Karpas-422 (cell line): ENCODE data around the gene TDRKH. TPM values are rescaled to one million over a fixed set of nuclear protein-coding genes. Genes with fewer than 3 reads are reported as not detected.

Experiments used
- DNase-seq: peaks from one replicate; pipeline ENCODE4 v3.0.0-alpha.2; 2015
- H2AFZ ChIP-seq: fragments of 200-600 bp; sonication (generic); 2 replicates; pipeline ENCODE4 v1.6.1; 2014; ENCODE audit warnings: antibody characterized with exemption, low read length, mixed read lengths
- H3K27ac ChIP-seq: fragments of 200-600 bp; sonication (generic); 2 replicates; pipeline ENCODE4 v1.5.1; 2014; ENCODE audit warnings: mild to moderate bottlenecking, low read length, moderate library complexity
- H3K27me3 ChIP-seq: fragments of 200-600 bp; sonication (generic); 2 replicates; pipeline ENCODE4 v1.6.1; 2014; ENCODE audit warnings: low read length, mixed read lengths
- H3K36me3 ChIP-seq: fragments of 200-600 bp; sonication (generic); 2 replicates; pipeline ENCODE4 v1.6.1; 2014; ENCODE audit warnings: low read length, mixed read lengths; ENCODE audit not compliant: insufficient read depth
- H3K4me1 ChIP-seq: fragments of 200-600 bp; sonication (generic); 2 replicates; pipeline ENCODE4 v1.6.1; 2014; ENCODE audit warnings: mild to moderate bottlenecking, low read length, mixed read lengths
- H3K4me2 ChIP-seq: fragments of 200-600 bp; sonication (generic); 2 replicates; pipeline ENCODE4 v1.6.1; 2014; ENCODE audit warnings: low read length, low read depth, mild to moderate bottlenecking; ENCODE audit not compliant: poor library complexity, severe bottlenecking
- H3K4me3 ChIP-seq: fragments of 200-600 bp; sonication (generic); 2 replicates; pipeline ENCODE4 v1.5.1; 2014; ENCODE audit warnings: mild to moderate bottlenecking, antibody characterized with exemption, low read length, mixed read lengths
- H3K79me2 ChIP-seq: fragments of 200-600 bp; sonication (generic); 2 replicates; pipeline ENCODE4 v1.6.1; 2014; ENCODE audit warnings: mild to moderate bottlenecking, low read length, mixed read lengths
- H3K9ac ChIP-seq: fragments of 200-600 bp; sonication (generic); 2 replicates; pipeline ENCODE4 v1.6.0; 2014; ENCODE audit warnings: low read length
- H3K9me2 ChIP-seq: fragments of 200-600 bp; sonication (generic), shearing (Covaris generic); replicated peaks from 2 replicates; pipeline ENCODE4 v1.6.0; 2014; ENCODE audit warnings: mild to moderate bottlenecking, low read length, moderate library complexity; ENCODE audit not compliant: insufficient read depth
- H3K9me3 ChIP-seq: fragments of 300-700, 200-600 bp; sonication (generic); 2 replicates; pipeline ENCODE4 v1.6.1; 2014; ENCODE audit warnings: low read length, mixed read lengths
- H4K20me1 ChIP-seq: fragments of 200-600 bp; sonication (generic); 2 replicates; pipeline ENCODE4 v1.6.1; 2014; ENCODE audit warnings: mild to moderate bottlenecking, antibody characterized with exemption, low read length, low read depth; ENCODE audit not compliant: insufficient read depth
- total RNA-seq: library from RNA; depleted of rRNA; stranded (reverse); fragments of >200 nt; shearing (Covaris generic); gene quantifications from 2 replicates; pipeline ENCODE4 v1.2.3, GENCODE V29; 2014; ENCODE audit warnings: low replicate concordance

Gene TDRKH
- total RNA-seq, 1 experiment from 2014 or later = 5.9 TPM

DNA sequence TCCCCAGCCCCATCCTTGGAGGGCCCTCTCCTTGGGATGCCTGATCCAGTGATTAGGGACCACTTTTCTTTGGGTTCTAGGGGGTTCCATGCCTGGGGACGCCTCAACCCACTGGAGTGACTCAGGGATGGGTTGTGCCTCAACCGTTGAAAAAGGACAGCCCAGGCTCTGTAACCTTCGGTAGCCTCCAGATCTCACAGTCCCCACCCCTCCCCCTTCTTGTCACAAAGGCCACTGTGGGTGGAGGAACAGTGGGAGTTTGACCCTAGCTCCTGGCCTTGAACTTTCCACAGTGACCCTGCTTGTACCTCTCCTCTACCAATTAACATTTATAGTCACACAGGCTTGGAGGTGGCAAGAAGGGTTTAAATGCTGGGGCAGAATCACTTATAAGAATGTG is 43.9 kb upstream of the TDRKH start:
- no peak overlapping the region for H2AFZ ChIP-seq
- H3K36me3 ChIP-seq = no peaks in the 10 kb centered on the region
- peaks cover 8% of the 10 kb centered on the region for H3K4me1 ChIP-seq
- H3K27me3 ChIP-seq = no peaks in the 10 kb centered on the region
- H3K9me2 ChIP-seq = no peaks in the 10 kb centered on the region
- no peak for DNase-seq
- no peak overlapping the region for H3K9ac ChIP-seq
- no peaks in the 10 kb centered on the region for H3K9me3 ChIP-seq
- H4K20me1 ChIP-seq = no peaks in the 10 kb centered on the region
- no peaks in the 10 kb centered on the region for H3K79me2 ChIP-seq
- H3K27ac ChIP-seq = no peak overlapping the region
- no peak overlapping the region for H3K4me3 ChIP-seq
- H3K4me2 ChIP-seq = no peak overlapping the region

DNA sequence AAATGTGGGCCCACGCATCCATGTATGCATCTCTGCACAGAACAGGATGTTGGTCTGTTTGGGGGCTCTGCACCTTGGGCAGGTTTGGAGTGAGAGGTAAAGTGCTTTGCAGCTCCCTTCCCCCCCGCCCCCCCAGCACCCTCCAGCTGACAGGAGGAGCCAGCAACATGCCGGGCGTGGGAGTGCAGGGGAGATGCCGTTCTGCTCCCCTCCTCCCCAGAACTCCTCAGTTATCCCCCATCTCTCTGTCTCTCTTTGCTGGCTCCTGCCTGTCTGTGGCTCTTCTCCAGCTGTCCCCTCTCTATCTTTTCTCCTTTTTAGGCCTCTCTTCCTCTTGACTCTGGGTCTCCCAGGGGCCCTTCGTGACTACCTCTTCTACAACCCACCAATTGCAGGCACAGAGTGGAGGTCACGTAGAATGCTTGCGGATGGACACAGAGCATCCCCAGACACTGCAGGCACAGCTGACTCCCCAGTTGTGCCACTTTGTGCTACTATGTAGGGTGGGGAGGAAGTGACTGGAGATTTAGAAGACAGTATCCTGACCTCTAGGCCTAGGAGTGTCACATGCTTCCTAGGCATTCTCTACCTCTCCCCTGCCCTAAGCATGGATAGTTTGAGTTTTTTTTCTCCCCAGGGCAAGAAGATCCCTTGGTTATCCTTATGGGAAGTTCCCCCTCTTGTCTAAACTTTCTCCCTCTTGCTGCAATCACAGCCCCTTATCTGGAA is 43.0 kb upstream of the TDRKH start:
- H3K4me2 ChIP-seq = no peak overlapping the region
- H3K9me3 ChIP-seq = no peaks in the 10 kb centered on the region
- H3K9ac ChIP-seq = no peak overlapping the region
- no peaks in the 10 kb centered on the region for H3K36me3 ChIP-seq
- no peak overlapping the region for H2AFZ ChIP-seq
- no peaks in the 10 kb centered on the region for H3K79me2 ChIP-seq
- H3K27ac ChIP-seq = no peak overlapping the region
- no peaks in the 10 kb centered on the region for H4K20me1 ChIP-seq
- no peaks in the 10 kb centered on the region for H3K27me3 ChIP-seq
- no peak for DNase-seq
- H3K4me1 ChIP-seq = no peaks in the 10 kb centered on the region
- H3K4me3 ChIP-seq = no peak overlapping the region
- no peaks in the 10 kb centered on the region for H3K9me2 ChIP-seq

DNA sequence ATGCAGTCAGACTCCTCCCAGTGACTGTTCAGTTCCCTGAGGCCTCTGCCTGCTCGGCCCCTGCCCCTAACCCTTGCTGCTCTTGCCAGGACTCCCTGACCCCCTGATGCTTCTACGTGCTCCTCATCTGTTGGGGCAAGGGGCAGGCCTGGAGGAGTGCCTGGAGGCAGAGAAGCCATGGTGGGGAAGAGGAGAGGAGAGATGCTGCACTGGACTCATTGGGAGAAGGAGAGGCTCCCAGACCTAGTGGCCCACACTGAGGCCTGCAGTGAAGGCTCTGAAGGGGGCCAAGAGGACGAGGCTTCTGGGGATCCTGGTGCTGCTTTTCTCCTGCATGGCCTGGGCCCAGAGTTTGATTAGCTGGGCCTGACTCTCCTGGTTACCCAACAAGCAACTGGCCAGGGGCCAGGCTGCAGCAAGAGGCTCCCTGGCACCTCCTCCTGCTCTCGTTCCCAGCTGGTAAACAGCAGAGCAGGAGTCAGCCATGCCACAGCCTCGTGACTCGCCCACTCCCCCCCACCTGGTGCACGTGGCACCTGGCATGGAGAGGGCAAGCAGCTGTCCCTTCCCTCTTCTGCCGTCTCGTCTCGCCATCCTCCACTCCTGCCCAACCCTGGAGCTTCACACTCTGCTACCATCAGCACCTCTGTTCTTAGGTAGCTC is 42.1 kb upstream of the TDRKH start:
- H3K27ac ChIP-seq = no peak overlapping the region
- H2AFZ ChIP-seq = no peak overlapping the region
- H3K9me2 ChIP-seq = no peaks in the 10 kb centered on the region
- no peaks in the 10 kb centered on the region for H3K27me3 ChIP-seq
- DNase-seq = no peak
- no peak overlapping the region for H3K4me3 ChIP-seq
- no peaks in the 10 kb centered on the region for H3K4me1 ChIP-seq
- H3K4me2 ChIP-seq = no peak overlapping the region
- H4K20me1 ChIP-seq = no peaks in the 10 kb centered on the region
- H3K36me3 ChIP-seq = no peaks in the 10 kb centered on the region
- no peaks in the 10 kb centered on the region for H3K79me2 ChIP-seq
- no peak overlapping the region for H3K9ac ChIP-seq
- H3K9me3 ChIP-seq = no peaks in the 10 kb centered on the region

DNA sequence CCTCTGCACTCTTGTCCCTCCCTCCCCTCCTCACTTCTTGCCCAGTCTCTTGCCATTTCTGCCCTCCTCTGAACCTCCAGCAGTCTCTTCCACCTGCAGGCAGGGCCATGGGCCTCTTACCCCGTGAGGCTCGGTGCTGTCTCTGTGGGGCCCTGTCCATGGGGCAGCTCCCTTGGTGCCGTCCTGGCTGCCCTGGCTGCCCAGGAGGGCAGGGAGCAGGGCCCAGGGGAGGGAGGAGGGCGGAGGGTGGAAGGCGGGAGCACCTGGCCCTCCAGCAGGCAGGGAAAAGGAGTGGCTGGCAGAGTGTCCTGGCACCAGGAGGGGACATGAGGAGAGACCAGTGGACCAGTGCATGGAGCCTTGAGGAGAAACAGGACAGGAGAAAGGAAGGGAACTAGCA is 41.3 kb upstream of the TDRKH start, which contains the start of gene RORC:
Gene RORC (minus strand): TSS at position 198 of the 400 bp plus-strand sequence. CDS start 38 bp downstream, at position 160.
- H2AFZ ChIP-seq = no peak within 1 kb of the TSS
- H3K27ac ChIP-seq = no peak within 1 kb of the TSS

DNA sequence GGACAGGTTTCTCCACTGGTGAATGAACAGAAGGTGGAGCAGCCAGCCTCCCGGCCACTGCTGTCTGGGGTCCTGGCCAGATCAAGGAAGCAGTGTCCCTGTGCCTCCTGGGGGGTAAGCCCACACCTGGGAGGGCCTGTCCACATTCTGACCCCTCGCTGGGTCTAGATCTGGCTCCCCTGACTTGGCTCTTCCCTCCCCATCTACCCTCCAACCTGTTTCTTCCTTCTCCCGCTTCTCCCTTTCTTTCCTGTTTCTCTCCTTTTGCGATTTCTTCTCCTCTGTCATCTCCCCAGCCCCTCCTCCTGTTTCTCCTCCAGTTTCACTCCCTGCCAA is 40.9 kb upstream of the TDRKH start:
- Histone ChIP-seq H3K9ac (no peak overlapping the region), H3K4me1 (no peaks in the 10 kb centered on the region), H3K4me3 (no peak overlapping the region), H3K4me2 (no peak overlapping the region), H3K27me3 (no peaks in the 10 kb centered on the region), H3K9me2 (no peaks in the 10 kb centered on the region), H3K36me3 (no peaks in the 10 kb centered on the region), H3K79me2 (no peaks in the 10 kb centered on the region), H3K9me3 (no peaks in the 10 kb centered on the region), H3K27ac (no peak overlapping the region), H4K20me1 (no peaks in the 10 kb centered on the region), H2AFZ (no peak overlapping the region)
- DNase-seq = no peak

More for the DNA sequence above, 41.3 kb upstream of the TDRKH start, which contains the start of gene RORC:
- DNase-seq = no peak
- no peaks in the 10 kb centered on the region for H3K27me3 ChIP-seq
- no peaks in the 10 kb centered on the region for H4K20me1 ChIP-seq
- H3K4me1 ChIP-seq = no peaks in the 10 kb centered on the region
- no peaks in the 10 kb centered on the region for H3K79me2 ChIP-seq
- no peaks in the 10 kb centered on the region for H3K36me3 ChIP-seq
- no peak within 1 kb of the TSS for H3K9ac ChIP-seq
- H3K4me2 ChIP-seq = no peak within 1 kb of the TSS
- no peaks in the 10 kb centered on the region for H3K9me3 ChIP-seq
- no peak within 1 kb of the TSS for H3K4me3 ChIP-seq
- H3K9me2 ChIP-seq = no peaks in the 10 kb centered on the region

DNA sequence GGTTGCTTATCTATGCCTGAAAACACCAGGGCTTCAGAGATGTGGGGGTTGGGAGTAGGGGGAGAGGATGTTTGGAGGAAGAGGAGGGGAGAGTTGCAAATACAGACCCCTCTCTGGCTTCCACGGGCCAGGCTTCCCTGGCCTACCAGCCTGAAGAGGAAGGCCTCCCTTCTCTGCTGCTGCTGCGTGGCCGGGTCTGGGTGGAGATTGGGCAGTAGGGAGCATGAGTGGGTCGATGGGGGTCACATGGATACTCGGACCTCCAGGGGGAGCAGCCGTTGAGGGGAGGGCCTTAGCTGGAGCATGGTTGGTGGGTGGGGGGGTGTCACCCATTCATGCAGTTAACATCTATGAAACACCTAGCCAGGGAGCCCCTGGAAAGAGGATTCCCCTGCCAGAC is 39.8 kb upstream of the TDRKH start:
- H3K4me2 ChIP-seq = no peak overlapping the region
- no peaks in the 10 kb centered on the region for H3K9me3 ChIP-seq
- no peak overlapping the region for H2AFZ ChIP-seq
- no peak overlapping the region for H3K27ac ChIP-seq
- H3K9me2 ChIP-seq = no peaks in the 10 kb centered on the region
- H3K79me2 ChIP-seq = no peaks in the 10 kb centered on the region
- no peaks in the 10 kb centered on the region for H3K4me1 ChIP-seq
- no peak overlapping the region for H3K4me3 ChIP-seq
- no peaks in the 10 kb centered on the region for H3K27me3 ChIP-seq
- no peak for DNase-seq
- H3K9ac ChIP-seq = no peak overlapping the region
- no peaks in the 10 kb centered on the region for H4K20me1 ChIP-seq
- no peaks in the 10 kb centered on the region for H3K36me3 ChIP-seq

DNA sequence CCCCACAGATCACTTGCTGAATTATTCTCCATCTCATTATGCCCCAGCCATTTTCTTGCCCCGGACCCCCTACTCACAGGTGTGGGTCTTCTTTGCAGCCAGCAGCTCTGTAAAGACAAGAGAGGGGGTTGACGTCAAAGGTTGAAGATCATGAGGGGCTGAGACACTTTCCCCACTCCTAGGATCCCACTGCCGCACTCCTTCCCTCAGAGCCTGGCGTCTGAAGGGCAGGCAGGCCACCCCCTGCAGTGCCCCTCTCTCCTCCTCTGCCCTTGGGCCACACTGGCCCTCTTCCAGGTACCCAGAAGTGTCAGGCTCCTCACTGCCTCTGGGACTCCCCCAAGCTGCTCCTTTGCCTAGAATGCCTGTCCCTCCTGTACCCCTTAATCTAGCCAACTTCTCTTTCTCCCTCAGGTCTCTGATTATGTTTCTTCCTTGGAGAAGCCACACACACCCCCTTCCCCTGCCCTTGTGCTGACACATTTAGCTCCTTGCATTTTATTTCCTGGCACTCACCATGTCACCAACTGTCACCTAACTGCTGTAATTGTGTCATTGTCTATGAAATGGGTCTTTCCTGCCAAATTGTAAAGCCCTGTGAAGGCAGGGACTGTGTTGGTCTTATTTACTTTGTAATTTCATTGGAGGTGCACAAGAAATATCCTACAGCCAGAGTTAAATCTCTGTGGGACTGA is 39.2 kb upstream of the TDRKH start:
- no peaks in the 10 kb centered on the region for H3K79me2 ChIP-seq
- H2AFZ ChIP-seq = no peak overlapping the region
- no peaks in the 10 kb centered on the region for H4K20me1 ChIP-seq
- H3K4me1 ChIP-seq = no peaks in the 10 kb centered on the region
- H3K27ac ChIP-seq = no peak overlapping the region
- no peak overlapping the region for H3K9ac ChIP-seq
- no peak overlapping the region for H3K4me2 ChIP-seq
- H3K36me3 ChIP-seq = no peaks in the 10 kb centered on the region
- DNase-seq = no peak
- no peaks in the 10 kb centered on the region for H3K9me3 ChIP-seq
- H3K4me3 ChIP-seq = no peak overlapping the region
- no peaks in the 10 kb centered on the region for H3K9me2 ChIP-seq
- no peaks in the 10 kb centered on the region for H3K27me3 ChIP-seq

DNA sequence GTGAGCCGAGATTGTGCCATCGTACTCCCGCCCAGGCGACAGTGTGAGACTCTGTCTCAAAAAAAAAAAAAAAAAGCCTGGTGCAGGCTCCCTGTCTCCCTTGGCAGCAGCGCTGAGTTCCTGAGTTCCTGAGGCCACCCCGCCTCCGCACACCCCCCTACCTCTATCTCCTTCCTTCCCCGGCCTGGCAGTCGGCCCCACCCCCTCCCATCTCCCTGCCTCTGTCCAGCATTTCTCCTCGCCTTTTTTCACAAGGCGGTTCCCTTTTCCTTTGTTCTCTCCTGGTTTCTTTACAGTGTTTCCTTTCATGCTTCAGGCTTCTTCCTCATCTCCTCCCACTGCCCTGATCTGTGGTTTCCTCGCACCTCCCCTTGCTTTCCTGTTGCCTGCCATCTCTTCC is 38.6 kb upstream of the TDRKH start:
- Histone ChIP-seq H3K27ac (no peak overlapping the region), H3K9me2 (no peaks in the 10 kb centered on the region), H2AFZ (no peak overlapping the region)

More for the DNA sequence above, 38.6 kb upstream of the TDRKH start:
- Histone ChIP-seq H4K20me1 (no peaks in the 10 kb centered on the region), H3K9ac (no peak overlapping the region), H3K9me3 (no peaks in the 10 kb centered on the region), H3K79me2 (no peaks in the 10 kb centered on the region), H3K4me3 (no peak overlapping the region), H3K4me2 (no peak overlapping the region), H3K4me1 (no peaks in the 10 kb centered on the region), H3K27me3 (no peaks in the 10 kb centered on the region), H3K36me3 (no peaks in the 10 kb centered on the region)
- no peak for DNase-seq
